Measurements from ENCODE around the gene KLHDC2.

The KLHDC2 gene

GRCh38 chr14:49792618-49793017 is 24.7 kb downstream of the KLHDC2 start:
- H3K36me3 ChIP-seq (ENCODE audit: control insufficient read depth in 2 of 2, insufficient read depth in 1 of 2, low read length in 2 of 2) = peaks cover 83 to 91% of the 10 kb centered on the region in 2 experiments
- no peaks in the 10 kb centered on the region for H3K9me3 ChIP-seq (ENCODE audit: control insufficient read depth, insufficient read depth, low read depth, low read length)
- CTCF ChIA-PET = no interaction called here
- no peak overlapping the region for H3K27ac ChIP-seq (ENCODE audit: extremely low read depth, low read depth, low read length)
- H3K4me1 ChIP-seq (ENCODE audit: control insufficient read depth, insufficient read depth, low read length) = no peaks in the 10 kb centered on the region
- TF ChIP-seq ZNF184 (tag by site-specific recombination; IDR thresholded peaks at IDR 0.05) (no peak), ZNF777 (tag by site-specific recombination; IDR thresholded peaks at IDR 0.05; ENCODE audit: borderline replicate concordance) (no peak), ZNF704 (tag by site-specific recombination; IDR thresholded peaks at IDR 0.05) (no peak), ZNF146 (tag by site-specific recombination; IDR thresholded peaks at IDR 0.05) (no peak), ZNF549 (tag by site-specific recombination; IDR thresholded peaks at IDR 0.05) (no peak), ZBTB44 (tag by site-specific recombination; IDR thresholded peaks at IDR 0.05) (no peak), ZNF157 (tag by site-specific recombination; IDR thresholded peaks at IDR 0.05) (no peak), ZNF138 (tag by site-specific recombination; IDR thresholded peaks at IDR 0.05; ENCODE audit: borderline replicate concordance) (no peak), ZNF169 (tag by site-specific recombination; IDR thresholded peaks at IDR 0.05) (no peak), ZNF214 (tag by site-specific recombination; IDR thresholded peaks at IDR 0.05; ENCODE audit: borderline replicate concordance) (no peak), KLF16 (tag by site-specific recombination; IDR thresholded peaks at IDR 0.05) (no peak), ZSCAN23 (tag by site-specific recombination; IDR thresholded peaks at IDR 0.05) (no peak), ZNF624 (tag by site-specific recombination; IDR thresholded peaks at IDR 0.05) (no peak), ZNF311 (tag by site-specific recombination; IDR thresholded peaks at IDR 0.05; ENCODE audit: borderline replicate concordance) (no peak), ZNF76 (tag by site-specific recombination; IDR thresholded peaks at IDR 0.05; ENCODE audit: borderline replicate concordance, low read depth) (no peak), ZNF488 (tag by site-specific recombination; IDR thresholded peaks at IDR 0.05) (no peak), HOXD13 (CRISPR knock-in tag; IDR thresholded peaks at IDR 0.05; ENCODE audit: borderline replicate concordance) (no peak), ZBTB49 (tag by site-specific recombination; IDR thresholded peaks at IDR 0.05; ENCODE audit: low read depth) (no peak), ZNF423 (tag by site-specific recombination; IDR thresholded peaks at IDR 0.05) (no peak), ZBTB17 (tag by site-specific recombination; IDR thresholded peaks at IDR 0.05) (no peak)
- H3K4me3 ChIP-seq (ENCODE audit: low read depth, low read length) = no peak overlapping the region
- POLR2A ChIA-PET = no interaction called here

GRCh38 chr14:49796025-49796424 is 28.1 kb downstream of the KLHDC2 start:
- peaks cover 72 to 89% of the 10 kb centered on the region in 2 experiments for H3K36me3 ChIP-seq (ENCODE audit: control insufficient read depth in 2 of 2, insufficient read depth in 1 of 2, low read length in 2 of 2)
- no peaks in the 10 kb centered on the region for H3K4me1 ChIP-seq (ENCODE audit: control insufficient read depth, insufficient read depth, low read length)
- H3K27ac ChIP-seq (ENCODE audit: extremely low read depth, low read depth, low read length) = no peak overlapping the region
- POLR2A ChIA-PET = no interaction called here
- no peaks in the 10 kb centered on the region for H3K9me3 ChIP-seq (ENCODE audit: control insufficient read depth, insufficient read depth, low read depth, low read length)
- CTCF ChIA-PET = no interaction called here
- H3K4me3 ChIP-seq (ENCODE audit: low read depth, low read length) = no peak overlapping the region
- TF ChIP-seq ZIC2 (tag by site-specific recombination; IDR thresholded peaks at IDR 0.05) (no peak), PRDM2 (tag by site-specific recombination; IDR thresholded peaks at IDR 0.05; ENCODE audit: borderline replicate concordance) (no peak), ZNF621 (tag by site-specific recombination; IDR thresholded peaks at IDR 0.05) (no peak), BCL6B (tag by site-specific recombination; IDR thresholded peaks at IDR 0.05) (no peak)
